ENCODE measurements around the gene NEDD8.

GRCh38 chr14:24261969-24262327 is 29.8 kb upstream of the NEDD8 start:
- no peak for TF ChIP-seq CTCF (IDR thresholded peaks at IDR 0.05)
- no peak for TF ChIP-seq POLR2A (IDR thresholded peaks at IDR 0.05)
